Hepatocyte (in vitro differentiated cells): ENCODE measurements around the gene SLC39A12. TPM values are rescaled to one million over a fixed set of nuclear protein-coding genes. Genes with fewer than 3 reads are reported as not detected.

Experiments
- DNase-seq: peaks from one replicate; pipeline ENCODE4 v3.0.0-alpha.2; 2016; ENCODE audit warnings: low spot score
- H2AFZ ChIP-seq: fragments of 200-600 bp; sonication (generic); 2 replicates; pipeline ENCODE4 v1.6.0; 2016; ENCODE audit warnings: antibody characterized with exemption, mild to moderate bottlenecking
- H3K27ac ChIP-seq: fragments of 200-600 bp; sonication (generic); 2 replicates; pipeline ENCODE4 v1.5.1; 2016; ENCODE audit warnings: mild to moderate bottlenecking
- H3K27me3 ChIP-seq: fragments of 200-600 bp; sonication (generic); 2 replicates; pipeline ENCODE4 v1.6.1; 2016
- H3K36me3 ChIP-seq: fragments of 200-600 bp; sonication (generic); replicated peaks from 2 replicates; pipeline ENCODE4 v1.5.1; 2016; ENCODE audit warnings: low read depth; ENCODE audit not compliant: insufficient read depth
- H3K4me1 ChIP-seq: fragments of 200-600 bp; sonication (generic); 2 replicates; pipeline ENCODE4 v1.5.1; 2016; ENCODE audit warnings: mild to moderate bottlenecking, moderate library complexity; ENCODE audit not compliant: insufficient read depth
- H3K4me2 ChIP-seq: fragments of 200-600 bp; sonication (generic); 2 replicates; pipeline ENCODE4 v1.6.0; 2016
- H3K4me3 ChIP-seq: fragments of 200-600 bp; sonication (generic); 2 replicates; pipeline ENCODE4 v1.5.1; 2016; ENCODE audit warnings: mild to moderate bottlenecking
- H3K79me2 ChIP-seq: fragments of 200-600 bp; sonication (generic); 2 replicates; pipeline ENCODE4 v1.6.0; 2017; ENCODE audit warnings: mild to moderate bottlenecking
- H3K9me2 ChIP-seq: fragments of 200-600 bp; sonication (generic); replicated peaks from 2 replicates; pipeline ENCODE4 v1.6.0; 2017; ENCODE audit warnings: mild to moderate bottlenecking; ENCODE audit not compliant: insufficient read depth
- H3K9me3 ChIP-seq: fragments of 200-600 bp; sonication (generic); 2 replicates; pipeline ENCODE4 v1.5.1; 2016; ENCODE audit warnings: low read depth, mild to moderate bottlenecking
- H4K20me1 ChIP-seq: fragments of 200-600 bp; sonication (generic); 2 replicates; pipeline ENCODE4 v1.6.0; 2016; ENCODE audit warnings: mild to moderate bottlenecking; ENCODE audit not compliant: insufficient read depth, poor library complexity, severe bottlenecking
- CTCF ChIP-seq: fragments of 200-600 bp; sonication (generic); IDR thresholded peaks from 2 replicates; pipeline ENCODE4 v1.5.1; 2016; ENCODE audit warnings: antibody characterized with exemption, mild to moderate bottlenecking; ENCODE audit not compliant: poor library complexity
- EZH2 ChIP-seq: fragments of 200-600 bp; sonication (generic); IDR thresholded peaks from 2 replicates; pipeline ENCODE4 v1.6.1; 2016; ENCODE audit warnings: antibody characterized with exemption, mild to moderate bottlenecking, borderline replicate concordance
- EZH2phosphoT487 ChIP-seq: fragments of 200-600 bp; sonication (generic); IDR thresholded peaks from one replicate; pipeline ENCODE4 v1.6.1; 2018; ENCODE audit warnings: antibody characterized with exemption, mild to moderate bottlenecking, low read depth, moderate library complexity; ENCODE audit not compliant: unreplicated experiment, severe bottlenecking
- WGBS: methylation state at CpG from one replicate; pipeline ENCODE4 v1.1.6; 2016; ENCODE audit warnings: low lambda C conversion rate; ENCODE audit errors: missing lambda C conversion rate; 5-methylcytosine and 5-hydroxymethylcytosine counted together
- polyA plus RNA-seq: library from polyadenylated mRNA; unstranded; fragments of >200 nt; fragmentation: Nextera tagmentation; extraction: Ambion mirVana; gene quantifications from 2 replicates; pipeline ENCODE4 v1.2.1, GENCODE V29; 2016
- total RNA-seq: library from RNA; depleted of rRNA; stranded (reverse); fragments of >200 nt; gene quantifications from 2 replicates; pipeline ENCODE4 v1.2.3, GENCODE V29; 2014

The SLC39A12 gene
- total and polyA plus RNA-seq, 2 experiments from 2014 or later = not detected

- H3K4me3 ChIP-seq = no peak overlapping the region
- H3K27ac ChIP-seq = no peak overlapping the region
- no peaks in the 10 kb centered on the region for H3K79me2 ChIP-seq
- H4K20me1 ChIP-seq = no peaks in the 10 kb centered on the region
- H2AFZ ChIP-seq = no peak overlapping the region
- H3K27me3 ChIP-seq = no peaks in the 10 kb centered on the region
- no peaks in the 10 kb centered on the region for H3K9me2 ChIP-seq
- H3K36me3 ChIP-seq = no peaks in the 10 kb centered on the region
- H3K4me2 ChIP-seq = no peak overlapping the region
- DNase-seq = no peak
- H3K4me1 ChIP-seq = no peaks in the 10 kb centered on the region
- no peaks in the 10 kb centered on the region for H3K9me3 ChIP-seq
- TF ChIP-seq CTCF (no peak), EZH2phosphoT487 (no peak)
Observed at GRCh38 chr10:17992266-17992665, 40.5 kb downstream of the SLC39A12 start.

DNA sequence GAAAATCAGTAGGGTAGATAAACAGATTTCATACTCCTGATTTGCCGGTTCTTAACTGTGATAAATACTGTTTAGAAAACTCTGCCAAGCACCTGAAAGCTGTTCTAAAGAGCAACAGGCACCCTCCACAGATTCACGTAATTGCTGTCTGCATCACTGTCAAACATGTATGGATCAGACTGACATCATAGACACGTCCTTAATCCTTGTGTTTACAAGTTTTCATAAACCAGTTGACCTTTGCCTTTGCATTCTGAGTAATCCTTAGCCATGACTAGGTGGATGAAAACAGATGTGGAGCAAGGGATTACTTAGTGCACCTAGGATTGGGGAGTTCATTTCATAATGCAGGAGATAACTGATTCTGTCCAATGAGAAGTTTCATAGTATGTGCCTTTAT, 41.6 kb downstream of the SLC39A12 start:
- TF ChIP-seq CTCF = no peak
- no peak for TF ChIP-seq EZH2
- TF ChIP-seq EZH2phosphoT487 = no peak
- H3K9me2 ChIP-seq = no peaks in the 10 kb centered on the region
- H3K27me3 ChIP-seq = no peaks in the 10 kb centered on the region
- H3K27ac ChIP-seq = no peak overlapping the region
- H2AFZ ChIP-seq = no peak overlapping the region
- H3K9me3 ChIP-seq = no peaks in the 10 kb centered on the region
- no peaks in the 10 kb centered on the region for H4K20me1 ChIP-seq
- H3K4me3 ChIP-seq = no peak overlapping the region
- no peaks in the 10 kb centered on the region for H3K36me3 ChIP-seq
- no peaks in the 10 kb centered on the region for H3K79me2 ChIP-seq
- WGBS = 34% methylated on average over 3 of the region's 3 CpGs
- no peak overlapping the region for H3K4me2 ChIP-seq
- H3K4me1 ChIP-seq = no peaks in the 10 kb centered on the region
- no peak for DNase-seq

- WGBS = 93% methylated on average over 2 of the region's 2 CpGs
- TF ChIP-seq EZH2 = no peak
Observed at GRCh38 chr10:18000601-18001000, 48.9 kb downstream of the SLC39A12 start.

GRCh38 chr10:18005445-18005780, 53.7 kb downstream of the SLC39A12 start:
- DNase-seq = no peak
- no peak overlapping the region for H2AFZ ChIP-seq
- no peak overlapping the region for H3K27ac ChIP-seq
- no peaks in the 10 kb centered on the region for H4K20me1 ChIP-seq
- H3K4me3 ChIP-seq = no peak overlapping the region
- no peaks in the 10 kb centered on the region for H3K9me2 ChIP-seq
- WGBS = 58% methylated on average over 3 of the region's 3 CpGs
- no peaks in the 10 kb centered on the region for H3K4me1 ChIP-seq
- H3K9me3 ChIP-seq = no peaks in the 10 kb centered on the region
- no peaks in the 10 kb centered on the region for H3K79me2 ChIP-seq
- no peaks in the 10 kb centered on the region for H3K27me3 ChIP-seq
- TF ChIP-seq CTCF (no peak), EZH2 (no peak), EZH2phosphoT487 (no peak)
- no peaks in the 10 kb centered on the region for H3K36me3 ChIP-seq
- peak overlapping the region; percentile 34 for H3K4me2 ChIP-seq

More at GRCh38 chr10:18000601-18001000, 48.9 kb downstream of the SLC39A12 start:
- no peaks in the 10 kb centered on the region for H4K20me1 ChIP-seq
- no peaks in the 10 kb centered on the region for H3K79me2 ChIP-seq
- no peaks in the 10 kb centered on the region for H3K36me3 ChIP-seq
- DNase-seq = no peak
- H3K4me2 ChIP-seq = no peak overlapping the region
- no peak overlapping the region for H2AFZ ChIP-seq
- H3K27me3 ChIP-seq = no peaks in the 10 kb centered on the region
- H3K4me3 ChIP-seq = no peak overlapping the region
- no peaks in the 10 kb centered on the region for H3K4me1 ChIP-seq
- H3K9me2 ChIP-seq = no peaks in the 10 kb centered on the region
- H3K9me3 ChIP-seq = no peaks in the 10 kb centered on the region
- no peak overlapping the region for H3K27ac ChIP-seq
